Measurements from ENCODE around the gene ITGB1BP1.

The ITGB1BP1 gene

GRCh38 chr2:9410108-9410507 lies 13.2 kb downstream of the ITGB1BP1 start:
- no peak for DNase-seq
- no peak for TF ChIP-seq CTCF (IDR thresholded peaks at IDR 0.05; ENCODE audit: low read depth, low read length)
- Histone ChIP-seq H3K36me3 (peaks cover 31% of the 10 kb centered on the region), H3K9me3 (ENCODE audit: severe bottlenecking) (no peaks in the 10 kb centered on the region), H3K27me3 (ENCODE audit: insufficient read depth, low read depth, severe bottlenecking) (no peaks in the 10 kb centered on the region), H3K27ac (no peak overlapping the region), H3K4me3 (ENCODE audit: low read depth, low read length) (no peak overlapping the region)

GRCh38 chr2:9408641-9409151 lies 14.6 kb downstream of the ITGB1BP1 start:
- peak; percentile 47 for DNase-seq
- no peak for TF ChIP-seq CTCF (IDR thresholded peaks at IDR 0.05; ENCODE audit: low read depth, low read length)
- no peak overlapping the region for H3K4me3 ChIP-seq (ENCODE audit: low read depth, low read length)
- H3K27ac ChIP-seq = peak overlapping the region; percentile 1; the same call in 1 of the 2 replicates
- H3K9me3 ChIP-seq (ENCODE audit: severe bottlenecking) = no peaks in the 10 kb centered on the region
- H3K27me3 ChIP-seq (ENCODE audit: insufficient read depth, low read depth, severe bottlenecking) = no peaks in the 10 kb centered on the region
- H3K36me3 ChIP-seq = peaks cover 37% of the 10 kb centered on the region

GRCh38 chr2:9407363-9407811 lies 15.9 kb downstream of the ITGB1BP1 start:
- H3K9me3 ChIP-seq (ENCODE audit: severe bottlenecking) = no peaks in the 10 kb centered on the region
- DNase-seq = peak; percentile 34
- H3K36me3 ChIP-seq = peaks cover 44% of the 10 kb centered on the region
- H3K27me3 ChIP-seq (ENCODE audit: insufficient read depth, low read depth, severe bottlenecking) = no peaks in the 10 kb centered on the region
- no peak for TF ChIP-seq CTCF (IDR thresholded peaks at IDR 0.05; ENCODE audit: low read depth, low read length)
- no peak overlapping the region for H3K4me3 ChIP-seq (ENCODE audit: low read depth, low read length)
- no peak overlapping the region; the same call in 1 of the 2 replicates for H3K27ac ChIP-seq

- Histone ChIP-seq H3K27ac (no peak overlapping the region; the same call in 1 of the 2 replicates), H3K27me3 (ENCODE audit: insufficient read depth, low read depth, severe bottlenecking) (no peaks in the 10 kb centered on the region), H3K4me3 (ENCODE audit: low read depth, low read length) (no peak overlapping the region), H3K9me3 (ENCODE audit: severe bottlenecking) (no peaks in the 10 kb centered on the region), H3K36me3 (peaks cover 44% of the 10 kb centered on the region)
- no peak for DNase-seq
- TF ChIP-seq CTCF (IDR thresholded peaks at IDR 0.05; ENCODE audit: low read depth, low read length) = no peak
Observed at GRCh38 chr2:9406529-9407362, 16.6 kb downstream of the ITGB1BP1 start.

- no peak overlapping the region for H3K27ac ChIP-seq
- H3K36me3 ChIP-seq = peaks cover 36% of the 10 kb centered on the region
- H3K27me3 ChIP-seq (ENCODE audit: insufficient read depth, low read depth, severe bottlenecking) = no peaks in the 10 kb centered on the region
- no peak for DNase-seq
- no peaks in the 10 kb centered on the region for H3K9me3 ChIP-seq (ENCODE audit: severe bottlenecking)
- no peak for TF ChIP-seq CTCF (IDR thresholded peaks at IDR 0.05; ENCODE audit: low read depth, low read length)
- H3K4me3 ChIP-seq (ENCODE audit: low read depth, low read length) = no peak overlapping the region
Observed at GRCh38 chr2:9405636-9406035, 17.7 kb downstream of the ITGB1BP1 start.

Data from WERI-Rb-1 (cell line).